Uterus (tissue), 2 donors: Measurements from ENCODE around the gene UROC1.

Experiments used
- CTCF ChIP-seq, 4 experiments: fragments of 200-600 bp in 2 of 4; fragments of 450-650 bp in 2 of 4; sonication (generic) in 2 of 4; IDR thresholded peaks; one replicate each; pipeline ENCODE4 v1.5.1; 2016 to 2019; ENCODE audit warnings: antibody characterized with exemption in 4 of 4, mild to moderate bottlenecking in 2 of 4, moderate library complexity in 1 of 4
- POLR2A ChIP-seq, 2 donors: fragments of 450-650 bp; IDR thresholded peaks; one replicate each; pipeline ENCODE4 v1.6.1; 2016; ENCODE audit warnings: antibody characterized with exemption in 2 of 2, mild to moderate bottlenecking in 1 of 2, moderate library complexity in 1 of 2

GRCh38 chr3:126556637-126557414 is 39.3 kb upstream of the UROC1 start:
- TF ChIP-seq CTCF (IDR thresholded peaks at IDR 0.05), result no peak
- TF ChIP-seq POLR2A (IDR thresholded peaks at IDR 0.05), result no peak
